GM21423 (cell line): ENCODE measurements around the gene ANKRD11.
A peak's percentile ranks its signal among the peaks of the same experiment; 100 is the strongest.

Experiments
- ATAC-seq: cut with Tn5 transposase; IDR thresholded peaks from one replicate; pipeline ENCODE4 v1.9.1; 2021; ENCODE audit warnings: mild to moderate bottlenecking, moderate library complexity; ENCODE audit not compliant: unreplicated experiment

The ANKRD11 gene

GRCh38 chr16:89507214-89507833, 17.0 kb upstream of the ANKRD11 start:
- ATAC-seq, result no peak

GRCh38 chr16:89506791-89507191, 16.4 kb upstream of the ANKRD11 start:
- no peak for ATAC-seq

DNA sequence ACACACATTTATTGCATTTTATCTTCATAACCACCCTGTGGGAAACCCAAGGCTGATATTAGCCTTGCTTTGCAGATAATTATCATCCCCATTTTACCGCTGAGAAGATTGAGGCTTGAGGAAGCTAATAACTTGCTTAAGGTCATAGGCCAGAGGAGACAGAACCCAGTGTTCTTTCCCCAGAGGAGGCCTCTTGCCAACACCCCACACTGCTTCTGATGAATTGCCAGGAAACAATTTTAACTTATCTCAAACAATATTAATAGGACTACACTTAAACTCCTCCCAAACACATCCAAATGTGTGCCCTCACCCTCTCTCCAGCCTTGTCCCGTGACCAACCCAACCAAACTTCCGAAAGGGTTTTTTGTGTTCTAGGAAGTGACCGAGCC, 15.7 kb upstream of the ANKRD11 start:
- ATAC-seq, result no peak

DNA sequence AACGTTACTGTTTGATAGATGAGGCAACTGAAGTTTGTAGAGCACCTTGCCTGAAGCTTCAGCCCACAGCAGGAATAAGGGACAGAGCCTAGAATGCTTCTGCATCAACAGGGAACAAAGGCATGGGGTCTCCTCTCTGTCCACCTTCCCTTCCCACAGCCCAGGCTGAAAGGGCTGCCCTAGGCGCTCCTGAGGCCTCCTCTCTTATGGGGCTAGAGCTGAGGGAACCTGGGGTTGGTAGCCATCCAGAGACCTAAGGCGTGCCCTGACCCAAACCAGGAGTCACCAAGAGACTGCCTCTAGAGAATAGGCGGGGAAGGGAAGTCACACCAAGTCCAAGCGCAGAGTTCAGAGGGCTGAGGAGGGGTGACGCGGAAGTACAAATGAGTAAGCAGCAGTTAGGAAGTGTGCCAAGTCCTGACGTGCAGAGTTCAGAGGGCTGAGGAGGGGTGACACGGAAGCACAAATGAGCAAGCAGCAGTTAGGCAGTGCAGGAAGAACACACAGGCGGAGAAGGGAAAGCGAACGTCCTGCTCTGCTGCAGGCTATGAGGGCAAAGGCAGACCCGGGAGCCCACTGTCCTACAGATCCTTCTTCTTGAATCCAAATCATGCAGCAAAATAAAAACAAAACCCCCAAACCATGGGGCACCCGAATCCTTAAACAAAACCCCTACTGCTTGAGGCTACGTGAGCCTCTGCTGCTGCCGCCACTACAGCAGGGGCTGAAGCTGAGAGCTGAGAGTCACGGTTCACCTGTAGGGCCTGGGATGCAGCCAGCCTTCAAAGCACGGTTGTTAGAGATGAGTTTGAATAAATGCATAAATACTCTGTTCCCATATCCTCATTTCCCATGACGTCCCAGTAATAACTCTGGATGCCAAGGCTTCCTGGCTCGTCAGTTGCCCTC, 15.1 kb upstream of the ANKRD11 start:
- peak; percentile 50 for ATAC-seq

- no peak for ATAC-seq
Measured at GRCh38 chr16:89504091-89504490, 13.7 kb upstream of the ANKRD11 start.

GRCh38 chr16:89502081-89502843, 11.9 kb upstream of the ANKRD11 start:
- ATAC-seq, result no peak

DNA sequence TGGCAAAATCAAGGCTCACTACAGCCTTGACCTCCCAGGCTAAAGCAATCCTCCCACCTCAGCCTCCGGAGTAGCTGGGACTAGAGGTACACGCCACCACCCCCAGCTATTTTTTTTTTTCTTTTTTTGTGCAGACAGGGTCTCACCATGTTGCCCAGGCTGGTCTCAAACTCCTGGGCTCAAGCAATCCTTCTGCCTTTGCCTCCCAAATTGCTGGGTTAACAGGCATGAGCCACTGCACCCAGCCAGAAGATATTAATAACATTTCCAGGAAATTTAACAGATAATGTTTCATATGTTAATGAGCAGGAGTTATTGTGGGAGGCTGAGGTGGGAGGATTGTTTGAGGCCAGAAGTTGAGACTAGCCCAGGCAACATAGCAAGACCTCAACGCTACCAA, 9.4 kb upstream of the ANKRD11 start:
- ATAC-seq, result no peak

DNA sequence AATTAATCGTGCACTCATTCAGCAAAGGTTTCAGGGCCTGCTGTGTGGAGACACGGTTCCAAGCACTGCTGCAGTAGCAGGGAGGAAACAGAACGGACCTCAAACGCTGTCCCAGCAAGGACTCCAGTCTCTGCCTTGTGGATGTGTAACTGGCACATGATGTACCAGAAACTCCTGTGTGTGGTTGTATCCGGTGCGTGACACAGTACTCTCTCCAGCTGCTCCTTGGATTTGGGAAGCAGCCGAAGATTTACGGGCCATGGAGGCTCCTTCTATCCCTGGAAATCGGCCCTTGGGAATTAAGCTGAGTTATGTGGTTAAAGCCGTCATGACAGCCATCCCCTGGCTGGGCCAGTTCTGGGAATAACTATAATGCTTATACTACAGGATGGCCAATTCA, 8.5 kb upstream of the ANKRD11 start:
- ATAC-seq, result no peak

GRCh38 chr16:89495121-89495520, 4.8 kb upstream of the ANKRD11 start:
- ATAC-seq, result no peak

- ATAC-seq, result no peak
Measured at GRCh38 chr16:89493776-89494175, 3.4 kb upstream of the ANKRD11 start.

- no peak for ATAC-seq
Measured at GRCh38 chr16:89491974-89492687, 1.8 kb upstream of the ANKRD11 start.

DNA sequence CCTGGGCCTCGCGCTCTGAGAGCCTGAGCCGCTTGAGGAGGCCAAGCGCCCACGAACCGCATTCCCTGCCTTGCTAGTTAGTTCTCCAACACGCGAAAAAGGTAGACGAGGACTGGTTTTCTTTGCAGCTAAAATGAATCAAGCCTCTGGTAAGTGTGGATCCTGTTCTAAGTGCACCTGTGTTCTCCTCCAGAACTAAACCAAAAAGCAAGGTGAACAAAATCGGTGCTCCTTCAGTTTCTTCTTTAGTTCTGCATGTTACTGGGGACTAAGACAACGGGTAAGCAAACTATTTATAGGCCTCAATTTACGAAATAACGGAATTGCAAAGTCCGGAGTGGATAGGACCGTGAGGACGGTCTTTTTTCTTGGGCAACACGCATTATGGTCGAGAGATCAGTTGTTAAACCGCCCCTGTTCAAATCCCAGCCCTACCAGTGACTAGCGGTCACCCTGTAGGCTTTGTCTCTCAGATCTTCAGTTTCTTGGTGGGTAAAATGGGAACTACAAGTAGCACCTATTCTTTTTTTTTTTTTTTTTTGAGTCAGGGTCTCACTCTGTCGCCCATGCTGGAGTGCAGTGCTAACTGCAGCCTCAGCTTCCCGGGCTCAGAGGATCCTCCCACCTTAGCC, 993 bp upstream of the ANKRD11 start:
- ATAC-seq, result no peak

- no peak for ATAC-seq
Measured at GRCh38 chr16:89489898-89490438, 393 bp downstream of the ANKRD11 start.

DNA sequence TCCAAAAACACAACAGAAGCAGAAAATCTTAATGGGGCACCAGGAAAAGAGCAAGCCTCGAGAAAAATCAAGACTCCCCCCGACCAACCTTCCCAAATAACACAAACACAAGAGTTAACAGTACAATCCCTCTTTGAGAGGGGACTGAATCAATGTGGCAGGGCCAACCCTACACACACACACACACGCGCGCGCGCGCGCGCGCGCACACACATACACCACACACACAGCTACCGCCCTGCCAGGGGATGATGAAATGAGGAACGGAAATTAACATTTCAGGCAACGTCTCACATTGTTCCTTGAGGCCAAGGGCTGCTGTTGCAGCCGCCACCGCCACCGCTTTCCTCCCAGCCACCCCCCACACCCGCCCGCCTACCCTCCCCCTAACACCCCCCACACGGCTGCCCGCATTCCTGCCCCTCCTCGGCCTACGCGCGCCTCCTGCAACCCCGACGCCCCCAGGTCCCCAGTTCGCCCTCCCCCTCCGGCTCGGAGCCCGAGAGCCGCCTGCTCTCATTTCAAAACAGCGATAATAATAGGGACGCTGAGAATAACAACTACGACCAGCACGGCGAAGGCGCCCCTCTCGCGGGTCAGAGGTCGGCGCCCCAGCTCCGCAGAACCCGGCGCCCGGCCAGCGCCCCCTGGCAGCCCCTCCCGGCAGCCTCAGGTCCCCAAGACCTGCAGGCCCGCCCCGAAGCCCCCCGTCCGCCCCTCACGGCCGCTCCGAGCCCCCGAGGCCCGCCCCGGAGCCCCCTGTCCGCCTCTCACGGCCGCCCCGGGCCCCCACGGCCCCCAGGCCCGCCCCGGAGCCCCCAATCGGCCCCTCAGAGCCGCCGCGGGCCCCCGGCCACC, 1.1 kb downstream of the ANKRD11 start:
- ATAC-seq, result peak; percentile 12

GRCh38 chr16:89485701-89486246, 4.6 kb downstream of the ANKRD11 start:
- ATAC-seq, result no peak

- ATAC-seq, result peak; percentile 29
Measured at GRCh38 chr16:89484923-89485679, 5.3 kb downstream of the ANKRD11 start.

- ATAC-seq, result no peak
Measured at GRCh38 chr16:89484041-89484501, 6.3 kb downstream of the ANKRD11 start.

DNA sequence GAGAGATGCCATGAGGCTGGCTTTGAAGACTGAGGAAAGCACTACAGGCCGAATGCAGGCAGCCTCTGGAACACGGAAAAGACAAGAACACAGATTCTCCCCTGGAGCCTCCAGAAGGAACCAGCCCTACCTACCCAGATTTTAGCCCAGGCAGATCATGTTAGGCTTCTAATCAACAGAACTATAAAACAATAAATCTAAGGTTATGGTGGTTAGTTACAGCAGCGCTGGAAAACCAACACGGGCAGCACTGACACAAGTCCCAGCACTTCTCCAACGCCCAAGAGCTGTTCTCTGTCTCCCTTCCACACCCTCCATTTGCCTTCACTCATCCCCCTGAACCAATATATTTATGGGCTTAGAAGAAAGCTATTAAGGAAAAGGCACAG, 7.5 kb downstream of the ANKRD11 start:
- ATAC-seq, result no peak
